HCT116 (cell line): ENCODE measurements around the gene MTUS2.

ENCODE experiments used
- ELF1 ChIP-seq: IDR thresholded peaks from 2 replicates; pipeline ENCODE4 v1.6.1; 2012; ENCODE audit warnings: low read depth, borderline replicate concordance
- POLR2A ChIP-seq: IDR thresholded peaks from 2 replicates; pipeline ENCODE4 v1.7.0; 2011; ENCODE audit warnings: borderline replicate concordance; ENCODE audit not compliant: insufficient read depth, insufficient read length; ENCODE audit errors: extremely low read depth
- RAD21 ChIP-seq: IDR thresholded peaks from 2 replicates; pipeline ENCODE4 v1.6.1; 2012; ENCODE audit warnings: low read depth, mild to moderate bottlenecking
- SIN3A ChIP-seq: IDR thresholded peaks from 2 replicates; pipeline ENCODE4 v1.6.1; 2012; ENCODE audit warnings: low read depth
- SRF ChIP-seq: IDR thresholded peaks from 2 replicates; pipeline ENCODE4 v1.6.1; 2012; ENCODE audit warnings: low read depth
- TCF7L2 ChIP-seq: IDR thresholded peaks from 2 replicates; pipeline ENCODE4 v1.7.0; 2011; ENCODE audit warnings: borderline replicate concordance, inconsistent platforms; ENCODE audit not compliant: insufficient read depth, insufficient read length; ENCODE audit errors: extremely low read depth
- TF ChIP-seq, protein P1 (sequence below), 3 experiments: fragments of 200-600 bp in 1 of 3; sonication (generic) in 1 of 3; IDR thresholded peaks in 2 of 3; conservative IDR thresholded peaks in 1 of 3; 2 replicates each; pipeline ENCODE4 v1.5.1; 2012 to 2017; ENCODE audit warnings: low read depth in 2 of 3, low read length in 2 of 3, antibody characterized with exemption in 1 of 3, borderline replicate concordance in 1 of 3, control low read depth in 1 of 3, mild to moderate bottlenecking in 1 of 3, mixed read lengths in 1 of 3, mixed run types in 1 of 3, moderate library complexity in 1 of 3; ENCODE audit not compliant: insufficient read depth in 1 of 3
- TF ChIP-seq, protein P2 (sequence below): IDR thresholded peaks from 2 replicates; pipeline ENCODE4 v1.6.1; 2012

DNA sequence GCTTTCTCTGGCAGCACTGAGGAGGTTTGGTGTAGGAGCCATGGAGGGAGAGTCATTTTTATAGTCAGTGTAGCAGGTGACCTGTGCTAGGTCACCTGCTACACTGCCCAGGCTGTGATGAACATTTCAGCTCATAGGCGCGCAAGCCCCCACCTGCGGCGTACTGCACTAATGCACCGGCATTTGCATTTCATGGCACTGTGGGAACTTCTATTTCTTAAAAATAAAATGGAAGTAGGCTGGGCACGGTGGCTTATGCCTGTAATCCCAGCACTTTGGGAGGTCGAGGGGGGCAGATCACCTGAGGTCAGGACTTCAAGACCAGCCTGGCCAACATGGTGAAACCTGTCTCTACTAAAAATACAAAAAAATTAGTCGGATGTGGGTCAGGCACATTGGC is 674.4 kb downstream of the MTUS2 start:
- TF ChIP-seq, protein P1, sequence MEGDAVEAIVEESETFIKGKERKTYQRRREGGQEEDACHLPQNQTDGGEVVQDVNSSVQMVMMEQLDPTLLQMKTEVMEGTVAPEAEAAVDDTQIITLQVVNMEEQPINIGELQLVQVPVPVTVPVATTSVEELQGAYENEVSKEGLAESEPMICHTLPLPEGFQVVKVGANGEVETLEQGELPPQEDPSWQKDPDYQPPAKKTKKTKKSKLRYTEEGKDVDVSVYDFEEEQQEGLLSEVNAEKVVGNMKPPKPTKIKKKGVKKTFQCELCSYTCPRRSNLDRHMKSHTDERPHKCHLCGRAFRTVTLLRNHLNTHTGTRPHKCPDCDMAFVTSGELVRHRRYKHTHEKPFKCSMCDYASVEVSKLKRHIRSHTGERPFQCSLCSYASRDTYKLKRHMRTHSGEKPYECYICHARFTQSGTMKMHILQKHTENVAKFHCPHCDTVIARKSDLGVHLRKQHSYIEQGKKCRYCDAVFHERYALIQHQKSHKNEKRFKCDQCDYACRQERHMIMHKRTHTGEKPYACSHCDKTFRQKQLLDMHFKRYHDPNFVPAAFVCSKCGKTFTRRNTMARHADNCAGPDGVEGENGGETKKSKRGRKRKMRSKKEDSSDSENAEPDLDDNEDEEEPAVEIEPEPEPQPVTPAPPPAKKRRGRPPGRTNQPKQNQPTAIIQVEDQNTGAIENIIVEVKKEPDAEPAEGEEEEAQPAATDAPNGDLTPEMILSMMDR (IDR thresholded peaks at IDR 0.05 in 2 of 3, conservative IDR thresholded peaks at IDR 0.05 in 1 of 3; ENCODE audit: borderline replicate concordance in 1 of 3, insufficient read depth in 1 of 3, low read depth in 2 of 3, low read length in 2 of 3), result no peak
- TF ChIP-seq POLR2A, result no peak
- no peak for TF ChIP-seq SIN3A
- no peak for TF ChIP-seq SRF
- no peak for TF ChIP-seq TCF7L2
- no peak for TF ChIP-seq RAD21
- TF ChIP-seq, protein P2, sequence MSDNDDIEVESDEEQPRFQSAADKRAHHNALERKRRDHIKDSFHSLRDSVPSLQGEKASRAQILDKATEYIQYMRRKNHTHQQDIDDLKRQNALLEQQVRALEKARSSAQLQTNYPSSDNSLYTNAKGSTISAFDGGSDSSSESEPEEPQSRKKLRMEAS, result no peak
- no peak for TF ChIP-seq ELF1
